Activated T-helper 1 cell treated with Interleukin-2 at 50 U/mL for 16 hours (primary cell): Measurements from ENCODE around the gene PHIP.

Source experiments
- DNase-seq: peaks from one replicate; pipeline ENCODE4 v3.0.0-alpha.2; 2020; ENCODE audit warnings: low read depth

PHIP gene

GRCh38 chr6:79070206-79070825, 7.7 kb downstream of the PHIP start:
- DNase-seq = no peak

- no peak for DNase-seq
These were observed 11.2 kb downstream of the PHIP start for GRCh38 chr6:79066828-79067227.

GRCh38 chr6:79066330-79066729, 11.7 kb downstream of the PHIP start:
- no peak for DNase-seq

GRCh38 chr6:79065232-79065631, 12.8 kb downstream of the PHIP start:
- no peak for DNase-seq

- DNase-seq = no peak
These were observed 13.4 kb downstream of the PHIP start for GRCh38 chr6:79064635-79065034.

- DNase-seq = no peak
These were observed 15.3 kb downstream of the PHIP start for GRCh38 chr6:79062708-79063107.

- no peak for DNase-seq
These were observed 20.3 kb downstream of the PHIP start for GRCh38 chr6:79057746-79058145.

- no peak for DNase-seq
These were observed 21.8 kb downstream of the PHIP start for GRCh38 chr6:79056226-79056625.

GRCh38 chr6:79048611-79049010, 29.4 kb downstream of the PHIP start:
- no peak for DNase-seq

- DNase-seq = no peak
These were observed 31.0 kb downstream of the PHIP start for GRCh38 chr6:79047072-79047471.

- DNase-seq = no peak
These were observed 32.1 kb downstream of the PHIP start for GRCh38 chr6:79045966-79046365.

- no peak for DNase-seq
These were observed 35.3 kb downstream of the PHIP start for GRCh38 chr6:79042799-79043126.

GRCh38 chr6:79042088-79042798, 35.8 kb downstream of the PHIP start:
- DNase-seq = no peak

GRCh38 chr6:79040083-79040482, 38.0 kb downstream of the PHIP start:
- DNase-seq = no peak

GRCh38 chr6:79038061-79038460, 40.0 kb downstream of the PHIP start:
- no peak for DNase-seq

GRCh38 chr6:79034865-79035264, 43.2 kb downstream of the PHIP start:
- DNase-seq = no peak

GRCh38 chr6:79033279-79033678, 44.8 kb downstream of the PHIP start:
- DNase-seq = no peak

GRCh38 chr6:79031821-79032590, 46.0 kb downstream of the PHIP start:
- DNase-seq = no peak

GRCh38 chr6:79030511-79030910, 47.5 kb downstream of the PHIP start:
- no peak for DNase-seq

GRCh38 chr6:79030023-79030422, 48.0 kb downstream of the PHIP start:
- no peak for DNase-seq

GRCh38 chr6:79028641-79029314, 49.3 kb downstream of the PHIP start:
- DNase-seq = no peak

- DNase-seq = no peak
These were observed 66.1 kb downstream of the PHIP start for GRCh38 chr6:79011940-79012339.

GRCh38 chr6:79010422-79010821, 67.6 kb downstream of the PHIP start:
- no peak for DNase-seq
